Vagina (tissue), 2 donors: ENCODE data around the gene NR1H2. TPM values are rescaled to one million over a fixed set of nuclear protein-coding genes. Genes with fewer than 3 reads are reported as not detected.

ENCODE experiments used
- DNase-seq, 2 donors: peaks; one replicate each; pipeline ENCODE4 v3.0.0-alpha.2; 2017; ENCODE audit errors: extremely low spot score in 2 of 2
- H3K27ac ChIP-seq: fragments of 200-600 bp; sonication (generic); one replicate; pipeline ENCODE4 v1.5.1; 2019
- H3K27me3 ChIP-seq: fragments of 200-600 bp; sonication (generic); one replicate; pipeline ENCODE4 v1.5.1; 2019
- H3K36me3 ChIP-seq, 2 donors: fragments of 200-600 bp; sonication (generic); one replicate each; pipeline ENCODE4 v1.5.1; 2017 to 2019
- H3K4me1 ChIP-seq: fragments of 200-600 bp; sonication (generic); one replicate; pipeline ENCODE4 v1.5.1; 2019
- H3K4me3 ChIP-seq, 2 donors: fragments of 200-600 bp; sonication (generic); 1 replicate in 1 of 2; 2 replicates in 1 of 2; pipeline ENCODE4 v1.5.1; 2016 to 2019
- H3K9me3 ChIP-seq: fragments of 200-600 bp; sonication (generic); one replicate; pipeline ENCODE4 v1.5.1; 2019
- CTCF ChIP-seq, 3 experiments: fragments of 450-650 bp in 2 of 3; fragments of 200-600 bp in 1 of 3; sonication (generic) in 1 of 3; IDR thresholded peaks; one replicate each; pipeline ENCODE4 v1.5.1; 2017 to 2019; ENCODE audit warnings: antibody characterized with exemption in 3 of 3, mild to moderate bottlenecking in 2 of 3, moderate library complexity in 2 of 3
- POLR2A ChIP-seq, 2 donors: fragments of 450-650 bp; IDR thresholded peaks; one replicate each; pipeline ENCODE4 v1.6.1; 2017; ENCODE audit warnings: antibody characterized with exemption in 2 of 2, mild to moderate bottlenecking in 2 of 2, moderate library complexity in 2 of 2
- POLR2AphosphoS5 ChIP-seq, 2 donors: sonication (generic); formaldehyde crosslinking; IDR thresholded peaks; one replicate each; pipeline ENCODE4 v1.9.0; 2017; ENCODE audit warnings: antibody characterized with exemption in 2 of 2, mild to moderate bottlenecking in 2 of 2, low read depth in 1 of 2; ENCODE audit not compliant: insufficient read depth in 1 of 2
- intact Hi-C: fragments of 100-400 bp; cut with DNase I; formaldehyde crosslinking; loops from one replicate; pipeline ENCODE4 v1.15.1; 2023
- total RNA-seq: library from RNA; depleted of rRNA; stranded (reverse); fragments of >200 nt; gene quantifications from one replicate; pipeline ENCODE4 v1.2.3, GENCODE V29; 2016

NR1H2 gene
- total RNA-seq, 1 donor from 2014 or later, result 84.7 TPM

DNA sequence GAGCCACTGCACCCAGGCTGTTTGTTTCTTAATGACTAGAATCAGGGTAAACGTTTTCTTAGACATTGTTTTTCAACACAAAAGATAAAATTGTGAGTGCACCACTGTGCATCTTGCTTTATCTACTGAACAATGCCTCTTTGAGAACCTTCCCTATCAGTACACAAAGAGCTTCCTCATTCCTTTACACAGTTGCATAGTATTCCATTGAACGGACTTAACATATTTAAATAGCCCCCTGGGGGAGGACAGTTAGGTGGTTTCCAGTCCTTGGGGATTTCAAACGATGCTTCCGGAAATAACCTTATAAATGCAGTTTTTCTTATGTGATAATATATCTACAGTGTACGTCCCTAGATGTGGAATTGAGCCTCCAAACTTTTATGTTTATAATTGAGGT, 16.5 kb downstream of the NR1H2 start:
- H3K27ac ChIP-seq, result no peak overlapping the region
- H3K9me3 ChIP-seq, result no peaks in the 10 kb centered on the region
- TF ChIP-seq POLR2AphosphoS5 (IDR thresholded peaks at IDR 0.05; ENCODE audit: insufficient read depth in 1 of 2, low read depth in 1 of 2) (no peak), POLR2A (IDR thresholded peaks at IDR 0.05) (no peak), CTCF (IDR thresholded peaks at IDR 0.05) (no peak)
- no peaks in the 10 kb centered on the region for H3K27me3 ChIP-seq
- no peak overlapping the region for H3K4me3 ChIP-seq
- no peaks in the 10 kb centered on the region for H3K4me1 ChIP-seq
- intact Hi-C loops, result no loop called here
- no peak for DNase-seq
- H3K36me3 ChIP-seq, result no peaks in the 10 kb centered on the region

- DNase-seq, result no peak
- H3K27me3 ChIP-seq, result no peaks in the 10 kb centered on the region
- TF ChIP-seq POLR2AphosphoS5 (IDR thresholded peaks at IDR 0.05; ENCODE audit: insufficient read depth in 1 of 2, low read depth in 1 of 2) (no peak), POLR2A (IDR thresholded peaks at IDR 0.05) (no peak), CTCF (IDR thresholded peaks at IDR 0.05) (no peak)
- intact Hi-C loops, result no loop called here
- no peak overlapping the region for H3K4me3 ChIP-seq
- H3K9me3 ChIP-seq, result no peaks in the 10 kb centered on the region
- H3K4me1 ChIP-seq, result no peaks in the 10 kb centered on the region
- no peaks in the 10 kb centered on the region for H3K36me3 ChIP-seq
- no peak overlapping the region for H3K27ac ChIP-seq
Measured at GRCh38 chr19:50393589-50393988, 17.3 kb downstream of the NR1H2 start.

DNA sequence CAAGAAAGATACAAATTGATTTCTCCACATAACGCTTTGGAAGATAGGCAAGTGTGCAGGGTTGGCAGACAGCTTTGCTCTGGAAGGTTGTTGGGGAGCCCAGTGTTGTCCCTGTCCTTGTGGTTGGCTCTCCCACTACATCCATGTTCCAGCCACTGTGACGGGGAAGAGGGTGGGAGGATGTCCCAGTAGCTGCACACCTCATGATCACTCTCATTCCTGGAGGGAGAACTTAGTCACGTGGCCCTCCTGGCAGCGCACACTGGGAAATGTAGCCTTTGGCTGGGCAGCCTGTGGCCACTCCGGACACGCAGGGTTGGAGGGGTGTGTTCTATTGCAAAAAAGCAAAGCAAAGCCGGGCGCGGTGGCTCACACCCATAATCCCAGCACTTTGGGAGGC, 17.8 kb downstream of the NR1H2 start:
- TF ChIP-seq CTCF (IDR thresholded peaks at IDR 0.05), result no peak

GRCh38 chr19:50398675-50399367, 22.6 kb downstream of the NR1H2 start:
- no peak for DNase-seq
- intact Hi-C loops, result no loop called here

More for the DNA sequence above, 17.8 kb downstream of the NR1H2 start:
- intact Hi-C loops, result no loop called here
- Histone ChIP-seq H3K27ac (no peak overlapping the region), H3K36me3 (no peaks in the 10 kb centered on the region), H3K4me3 (no peak overlapping the region), H3K9me3 (no peaks in the 10 kb centered on the region), H3K27me3 (no peaks in the 10 kb centered on the region), H3K4me1 (no peaks in the 10 kb centered on the region)
- DNase-seq, result no peak

More at GRCh38 chr19:50398675-50399367, 22.6 kb downstream of the NR1H2 start:
- no peak overlapping the region for H3K27ac ChIP-seq
- H3K36me3 ChIP-seq, result peaks cover 0 to 7% of the 10 kb centered on the region in 2 donors
- no peak for TF ChIP-seq POLR2AphosphoS5 (IDR thresholded peaks at IDR 0.05; ENCODE audit: insufficient read depth in 1 of 2, low read depth in 1 of 2)
- no peak for TF ChIP-seq POLR2A (IDR thresholded peaks at IDR 0.05)
- no peak for TF ChIP-seq CTCF (IDR thresholded peaks at IDR 0.05)
- H3K4me3 ChIP-seq, result no peak overlapping the region
- H3K4me1 ChIP-seq, result no peaks in the 10 kb centered on the region
- no peaks in the 10 kb centered on the region for H3K9me3 ChIP-seq
- no peaks in the 10 kb centered on the region for H3K27me3 ChIP-seq
